HepG2 (cell line): ENCODE measurements around the gene DNAAF1. TPM values are rescaled to one million over a fixed set of nuclear protein-coding genes. Genes with fewer than 3 reads are reported as not detected.

ENCODE experiments used
- ARNTL ChIP-seq: sonication (generic); formaldehyde crosslinking; IDR thresholded peaks from 2 replicates; pipeline ENCODE4 v1.4.0; 2020; ENCODE audit warnings: mild to moderate bottlenecking, missing genetic modification reagents
- MTF1 ChIP-seq: sonication (generic); formaldehyde crosslinking; IDR thresholded peaks from 2 replicates; pipeline ENCODE4 v1.5.0; 2020; ENCODE audit warnings: missing genetic modification reagents
- SAFB2 ChIP-seq: sonication (generic); formaldehyde crosslinking; IDR thresholded peaks from 2 replicates; pipeline ENCODE4 v1.5.1; 2020; ENCODE audit warnings: missing genetic modification reagents, low read depth, mild to moderate bottlenecking, borderline replicate concordance
- TBL1XR1 ChIP-seq: fragments of 150-350 bp; IDR thresholded peaks from 2 replicates; pipeline ENCODE4 v1.6.1; 2014; ENCODE audit warnings: borderline replicate concordance, low read length; ENCODE audit not compliant: partially characterized antibody
- ZNF17 ChIP-seq: sonication (generic); formaldehyde crosslinking; IDR thresholded peaks from 2 replicates; pipeline ENCODE4 v1.5.0; 2020; ENCODE audit warnings: mild to moderate bottlenecking, missing genetic modification reagents
- ZNF484 ChIP-seq: sonication (generic); formaldehyde crosslinking; IDR thresholded peaks from 2 replicates; pipeline ENCODE4 v1.5.1; 2020; ENCODE audit warnings: mild to moderate bottlenecking, low read depth, missing genetic modification reagents, borderline replicate concordance
- ZNF510 ChIP-seq: sonication (generic); formaldehyde crosslinking; IDR thresholded peaks from 2 replicates; pipeline ENCODE4 v1.4.0; 2020; ENCODE audit warnings: low read depth, mild to moderate bottlenecking, missing genetic modification reagents
- ZNF709 ChIP-seq: sonication (generic); formaldehyde crosslinking; IDR thresholded peaks from 2 replicates; pipeline ENCODE4 v1.5.0; 2020; ENCODE audit warnings: mild to moderate bottlenecking, missing genetic modification reagents
- ZNF790 ChIP-seq: sonication (generic); formaldehyde crosslinking; IDR thresholded peaks from 2 replicates; pipeline ENCODE4 v1.8.0; 2022; ENCODE audit warnings: missing genetic modification reagents, mild to moderate bottlenecking, borderline replicate concordance
- ZSCAN12 ChIP-seq: sonication (generic); formaldehyde crosslinking; IDR thresholded peaks from 2 replicates; pipeline ENCODE4 v1.9.0; 2021; ENCODE audit warnings: mild to moderate bottlenecking, missing genetic modification reagents
- ZSCAN22 ChIP-seq: sonication (generic); formaldehyde crosslinking; IDR thresholded peaks from 2 replicates; pipeline ENCODE4 v1.4.0; 2020; ENCODE audit warnings: mild to moderate bottlenecking, missing genetic modification reagents
- ZSCAN9 ChIP-seq: IDR thresholded peaks from 2 replicates; pipeline ENCODE4 v1.6.1; 2016; ENCODE audit warnings: borderline replicate concordance
- polyA plus RNA-seq, 8 experiments: library from polyadenylated mRNA; depleted of rRNA in 3 of 8; stranded (reverse) in 7 of 8; unstranded in 1 of 8; fragments of >200 nt; fragmentation: Illumina TruSeq in 4 of 8; extraction: Trizol in 4 of 8; gene quantifications; 2 replicates each; pipeline versions ENCODE4 v1.2.1 to v1.2.3, GENCODE V29; 2011 to 2016; ENCODE audit warnings: low read depth in 4 of 8, missing spikeins in 1 of 8, mixed read lengths in 1 of 8; ENCODE audit not compliant: insufficient read depth in 1 of 8
- total RNA-seq, 5 experiments: library from RNA; depleted of rRNA; stranded (reverse); fragments of >200 nt; fragmentation: Illumina TruSeq; extraction: Trizol; gene quantifications; 2 replicates each; pipeline ENCODE4 v1.2.3, GENCODE V29; 2016; ENCODE audit warnings: low read depth in 1 of 5
- TF ChIP-seq, protein P1 (sequence below): IDR thresholded peaks from 2 replicates; pipeline ENCODE4 v1.6.1; 2012; ENCODE audit warnings: low read length, improper control_type of control experiment
- TF ChIP-seq, protein P2 (sequence below): sonication (generic); formaldehyde crosslinking; IDR thresholded peaks from 2 replicates; pipeline ENCODE4 v1.5.1; 2020; ENCODE audit warnings: missing genetic modification reagents, mild to moderate bottlenecking, borderline replicate concordance
- TF ChIP-seq, protein P3 (sequence below): IDR thresholded peaks from 2 replicates; pipeline ENCODE4 v1.6.1; 2016; ENCODE audit warnings: missing compliant biosample characterization, missing genetic modification reagents, borderline replicate concordance
- TF ChIP-seq, protein P4 (sequence below): sonication (generic); formaldehyde crosslinking; IDR thresholded peaks from 2 replicates; pipeline ENCODE4 v1.8.0; 2022; ENCODE audit warnings: missing genetic modification reagents, mild to moderate bottlenecking, inconsistent platforms, borderline replicate concordance
- TF ChIP-seq, protein P5 (sequence below): sonication (generic); formaldehyde crosslinking; IDR thresholded peaks from 2 replicates; pipeline ENCODE4 v1.4.0; 2020; ENCODE audit warnings: missing genetic modification reagents, borderline replicate concordance
- TF ChIP-seq, protein P6 (sequence below): conservative IDR thresholded peaks from 2 replicates; pipeline ENCODE4 v1.6.1; 2018; ENCODE audit warnings: missing genetic modification reagents

The DNAAF1 gene
- total and polyA plus RNA-seq, 2 of the 13 experiments (the other 11 are each of a cell fraction or from before 2014, with no cell fraction given), result 0.04 TPM; not detected in 1

DNA sequence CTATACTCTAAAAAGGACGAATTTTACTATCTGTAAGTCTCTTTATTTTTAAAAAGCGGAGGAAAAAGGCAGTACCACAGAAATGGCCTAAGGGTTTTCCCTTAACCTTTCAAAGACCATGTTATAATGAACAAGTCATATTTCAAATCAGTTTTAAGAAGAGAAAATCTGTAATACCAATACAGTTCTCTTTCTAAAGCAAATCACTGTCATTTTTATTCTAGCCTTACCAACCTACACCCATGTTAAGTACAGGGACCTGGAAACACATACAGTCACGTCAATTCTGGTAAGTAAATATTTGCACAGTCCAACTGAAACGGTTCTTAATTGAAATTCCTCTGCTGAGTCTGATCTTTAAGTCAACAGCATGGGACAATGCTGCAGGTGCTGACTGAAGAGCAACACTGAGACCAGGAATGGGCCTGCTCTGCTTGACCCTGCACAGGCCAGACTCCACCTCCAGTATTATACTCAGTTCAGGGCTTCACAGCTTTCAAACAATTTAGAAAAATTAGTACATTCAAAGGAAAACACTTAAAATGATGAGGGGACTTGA, 48.6 kb upstream of the DNAAF1 start (continued):
- TF ChIP-seq, protein P1, sequence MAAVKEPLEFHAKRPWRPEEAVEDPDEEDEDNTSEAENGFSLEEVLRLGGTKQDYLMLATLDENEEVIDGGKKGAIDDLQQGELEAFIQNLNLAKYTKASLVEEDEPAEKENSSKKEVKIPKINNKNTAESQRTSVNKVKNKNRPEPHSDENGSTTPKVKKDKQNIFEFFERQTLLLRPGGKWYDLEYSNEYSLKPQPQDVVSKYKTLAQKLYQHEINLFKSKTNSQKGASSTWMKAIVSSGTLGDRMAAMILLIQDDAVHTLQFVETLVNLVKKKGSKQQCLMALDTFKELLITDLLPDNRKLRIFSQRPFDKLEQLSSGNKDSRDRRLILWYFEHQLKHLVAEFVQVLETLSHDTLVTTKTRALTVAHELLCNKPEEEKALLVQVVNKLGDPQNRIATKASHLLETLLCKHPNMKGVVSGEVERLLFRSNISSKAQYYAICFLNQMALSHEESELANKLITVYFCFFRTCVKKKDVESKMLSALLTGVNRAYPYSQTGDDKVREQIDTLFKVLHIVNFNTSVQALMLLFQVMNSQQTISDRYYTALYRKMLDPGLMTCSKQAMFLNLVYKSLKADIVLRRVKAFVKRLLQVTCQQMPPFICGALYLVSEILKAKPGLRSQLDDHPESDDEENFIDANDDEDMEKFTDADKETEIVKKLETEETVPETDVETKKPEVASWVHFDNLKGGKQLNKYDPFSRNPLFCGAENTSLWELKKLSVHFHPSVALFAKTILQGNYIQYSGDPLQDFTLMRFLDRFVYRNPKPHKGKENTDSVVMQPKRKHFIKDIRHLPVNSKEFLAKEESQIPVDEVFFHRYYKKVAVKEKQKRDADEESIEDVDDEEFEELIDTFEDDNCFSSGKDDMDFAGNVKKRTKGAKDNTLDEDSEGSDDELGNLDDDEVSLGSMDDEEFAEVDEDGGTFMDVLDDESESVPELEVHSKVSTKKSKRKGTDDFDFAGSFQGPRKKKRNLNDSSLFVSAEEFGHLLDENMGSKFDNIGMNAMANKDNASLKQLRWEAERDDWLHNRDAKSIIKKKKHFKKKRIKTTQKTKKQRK, result no peak
- peak; percentile 55; the same call in 1 of the 2 replicates for TF ChIP-seq ZSCAN9
- TF ChIP-seq MTF1 (CRISPR knock-in tag), result no peak
- no peak for TF ChIP-seq ZNF790 (CRISPR knock-in tag)
- no peak for TF ChIP-seq ZSCAN12 (CRISPR knock-in tag)
- no peak for TF ChIP-seq ZNF709 (CRISPR knock-in tag)
- TF ChIP-seq, protein P2, sequence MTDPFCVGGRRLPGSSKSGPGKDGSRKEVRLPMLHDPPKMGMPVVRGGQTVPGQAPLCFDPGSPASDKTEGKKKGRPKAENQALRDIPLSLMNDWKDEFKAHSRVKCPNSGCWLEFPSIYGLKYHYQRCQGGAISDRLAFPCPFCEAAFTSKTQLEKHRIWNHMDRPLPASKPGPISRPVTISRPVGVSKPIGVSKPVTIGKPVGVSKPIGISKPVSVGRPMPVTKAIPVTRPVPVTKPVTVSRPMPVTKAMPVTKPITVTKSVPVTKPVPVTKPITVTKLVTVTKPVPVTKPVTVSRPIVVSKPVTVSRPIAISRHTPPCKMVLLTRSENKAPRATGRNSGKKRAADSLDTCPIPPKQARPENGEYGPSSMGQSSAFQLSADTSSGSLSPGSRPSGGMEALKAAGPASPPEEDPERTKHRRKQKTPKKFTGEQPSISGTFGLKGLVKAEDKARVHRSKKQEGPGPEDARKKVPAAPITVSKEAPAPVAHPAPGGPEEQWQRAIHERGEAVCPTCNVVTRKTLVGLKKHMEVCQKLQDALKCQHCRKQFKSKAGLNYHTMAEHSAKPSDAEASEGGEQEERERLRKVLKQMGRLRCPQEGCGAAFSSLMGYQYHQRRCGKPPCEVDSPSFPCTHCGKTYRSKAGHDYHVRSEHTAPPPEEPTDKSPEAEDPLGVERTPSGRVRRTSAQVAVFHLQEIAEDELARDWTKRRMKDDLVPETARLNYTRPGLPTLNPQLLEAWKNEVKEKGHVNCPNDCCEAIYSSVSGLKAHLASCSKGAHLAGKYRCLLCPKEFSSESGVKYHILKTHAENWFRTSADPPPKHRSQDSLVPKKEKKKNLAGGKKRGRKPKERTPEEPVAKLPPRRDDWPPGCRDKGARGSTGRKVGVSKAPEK (CRISPR knock-in tag), result peak; percentile 66; the same call in 1 of the 2 replicates
- TF ChIP-seq ZNF510 (CRISPR knock-in tag), result no peak
- TF ChIP-seq ZNF484, result no peak
- TF ChIP-seq TBL1XR1, result no peak
- TF ChIP-seq, protein P3, sequence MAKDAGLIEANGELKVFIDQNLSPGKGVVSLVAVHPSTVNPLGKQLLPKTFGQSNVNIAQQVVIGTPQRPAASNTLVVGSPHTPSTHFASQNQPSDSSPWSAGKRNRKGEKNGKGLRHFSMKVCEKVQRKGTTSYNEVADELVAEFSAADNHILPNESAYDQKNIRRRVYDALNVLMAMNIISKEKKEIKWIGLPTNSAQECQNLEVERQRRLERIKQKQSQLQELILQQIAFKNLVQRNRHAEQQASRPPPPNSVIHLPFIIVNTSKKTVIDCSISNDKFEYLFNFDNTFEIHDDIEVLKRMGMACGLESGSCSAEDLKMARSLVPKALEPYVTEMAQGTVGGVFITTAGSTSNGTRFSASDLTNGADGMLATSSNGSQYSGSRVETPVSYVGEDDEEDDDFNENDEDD, result 0 out of 2 replicates have a peak, but pooled peaks have one; percentile 9
- TF ChIP-seq, protein P4, sequence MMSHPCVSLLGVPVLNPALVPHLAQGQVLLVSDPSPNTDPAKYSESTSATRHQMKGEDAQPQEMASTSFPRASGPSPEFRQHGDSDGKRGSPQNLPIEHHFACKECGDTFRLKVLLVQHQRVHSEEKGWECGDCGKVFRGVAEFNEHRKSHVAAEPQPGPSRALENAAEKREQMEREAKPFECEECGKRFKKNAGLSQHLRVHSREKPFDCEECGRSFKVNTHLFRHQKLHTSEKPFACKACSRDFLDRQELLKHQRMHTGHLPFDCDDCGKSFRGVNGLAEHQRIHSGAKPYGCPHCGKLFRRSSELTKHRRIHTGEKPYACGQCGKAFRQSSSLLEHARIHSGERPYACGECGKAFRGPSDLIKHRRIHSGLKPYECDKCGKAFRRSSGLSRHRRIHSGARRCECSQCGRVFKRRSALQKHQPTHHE (CRISPR knock-in tag), result no peak
- TF ChIP-seq ARNTL (CRISPR knock-in tag), result no peak
- TF ChIP-seq ZSCAN22 (CRISPR knock-in tag), result no peak
- no peak; the same call in 1 of the 2 replicates for TF ChIP-seq SAFB2 (CRISPR knock-in tag)
- TF ChIP-seq, protein P5, sequence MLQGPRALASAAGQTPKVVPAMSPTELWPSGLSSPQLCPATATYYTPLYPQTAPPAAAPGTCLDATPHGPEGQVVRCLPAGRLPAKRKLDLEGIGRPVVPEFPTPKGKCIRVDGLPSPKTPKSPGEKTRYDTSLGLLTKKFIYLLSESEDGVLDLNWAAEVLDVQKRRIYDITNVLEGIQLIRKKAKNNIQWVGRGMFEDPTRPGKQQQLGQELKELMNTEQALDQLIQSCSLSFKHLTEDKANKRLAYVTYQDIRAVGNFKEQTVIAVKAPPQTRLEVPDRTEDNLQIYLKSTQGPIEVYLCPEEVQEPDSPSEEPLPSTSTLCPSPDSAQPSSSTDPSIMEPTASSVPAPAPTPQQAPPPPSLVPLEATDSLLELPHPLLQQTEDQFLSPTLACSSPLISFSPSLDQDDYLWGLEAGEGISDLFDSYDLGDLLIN, result no peak
- TF ChIP-seq ZNF17 (CRISPR knock-in tag), result no peak
- TF ChIP-seq, protein P6, sequence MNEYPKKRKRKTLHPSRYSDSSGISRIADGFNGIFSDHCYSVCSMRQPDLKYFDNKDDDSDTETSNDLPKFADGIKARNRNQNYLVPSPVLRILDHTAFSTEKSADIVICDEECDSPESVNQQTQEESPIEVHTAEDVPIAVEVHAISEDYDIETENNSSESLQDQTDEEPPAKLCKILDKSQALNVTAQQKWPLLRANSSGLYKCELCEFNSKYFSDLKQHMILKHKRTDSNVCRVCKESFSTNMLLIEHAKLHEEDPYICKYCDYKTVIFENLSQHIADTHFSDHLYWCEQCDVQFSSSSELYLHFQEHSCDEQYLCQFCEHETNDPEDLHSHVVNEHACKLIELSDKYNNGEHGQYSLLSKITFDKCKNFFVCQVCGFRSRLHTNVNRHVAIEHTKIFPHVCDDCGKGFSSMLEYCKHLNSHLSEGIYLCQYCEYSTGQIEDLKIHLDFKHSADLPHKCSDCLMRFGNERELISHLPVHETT, result peak; percentile 57; the same call in 1 of the 2 replicates
